HG02571 (cell line): Measurements from ENCODE around the gene MAST3.

Experiments
- ATAC-seq: cut with Tn5 transposase; IDR thresholded peaks from one replicate; pipeline ENCODE4 v1.9.1; 2021; ENCODE audit warnings: mild to moderate bottlenecking, moderate library complexity; ENCODE audit not compliant: unreplicated experiment

The MAST3 gene

DNA sequence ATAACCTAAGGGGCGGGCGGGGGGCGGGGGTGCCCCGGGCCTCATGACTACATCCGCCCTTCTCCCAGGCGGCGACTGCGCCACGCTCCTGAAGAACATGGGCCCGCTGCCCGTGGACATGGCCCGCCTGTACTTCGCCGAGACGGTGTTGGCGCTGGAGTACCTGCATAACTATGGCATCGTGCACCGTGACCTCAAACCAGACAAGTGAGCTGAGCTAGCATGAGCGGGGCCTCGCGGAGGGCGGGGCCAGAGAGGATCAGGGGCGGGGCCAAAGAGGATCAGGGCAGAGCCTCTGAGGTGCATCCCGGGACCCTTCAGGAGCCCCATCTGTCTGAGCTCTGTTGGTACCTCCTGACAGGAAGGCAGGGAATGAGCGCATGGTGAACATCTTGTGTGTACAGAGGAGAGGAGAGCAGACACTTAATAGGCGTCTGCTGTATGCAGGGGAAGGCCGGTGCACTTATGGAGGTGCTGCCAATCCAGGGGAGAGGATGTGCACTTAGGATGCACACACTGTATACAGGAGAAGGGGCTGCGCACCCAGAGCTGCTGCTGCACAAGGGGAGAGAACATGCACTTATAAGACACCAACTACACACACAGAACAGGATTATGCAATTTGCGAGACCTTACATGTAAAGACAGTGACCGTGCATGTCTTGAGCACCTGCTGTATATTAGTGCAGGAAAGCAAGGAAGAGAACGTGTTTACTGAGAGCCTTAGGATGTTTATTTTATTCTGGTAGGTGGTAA lies 34.4 kb downstream of the MAST3 start:
- ATAC-seq = no peak

- ATAC-seq = no peak
Measured at GRCh38 chr19:18135712-18136584, 38.4 kb downstream of the MAST3 start.

DNA sequence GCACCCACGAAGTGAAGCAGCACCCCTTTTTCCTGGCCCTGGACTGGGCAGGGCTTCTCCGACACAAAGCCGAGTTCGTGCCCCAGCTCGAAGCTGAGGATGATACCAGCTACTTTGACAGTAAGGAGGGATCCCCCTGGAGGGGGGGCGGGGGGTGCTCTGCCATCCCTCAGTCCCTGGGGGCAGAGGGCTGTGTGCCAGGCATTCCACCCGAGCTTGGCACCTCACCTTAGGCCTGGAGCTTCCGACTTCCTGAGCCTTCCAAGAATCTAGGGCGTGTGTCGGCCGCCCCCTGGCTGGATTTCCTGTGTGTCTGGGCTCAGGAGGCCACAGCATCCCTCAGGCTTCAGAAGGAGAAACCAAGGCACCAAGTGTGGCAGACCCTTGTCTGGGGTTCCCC lies 39.7 kb downstream of the MAST3 start:
- ATAC-seq = no peak

DNA sequence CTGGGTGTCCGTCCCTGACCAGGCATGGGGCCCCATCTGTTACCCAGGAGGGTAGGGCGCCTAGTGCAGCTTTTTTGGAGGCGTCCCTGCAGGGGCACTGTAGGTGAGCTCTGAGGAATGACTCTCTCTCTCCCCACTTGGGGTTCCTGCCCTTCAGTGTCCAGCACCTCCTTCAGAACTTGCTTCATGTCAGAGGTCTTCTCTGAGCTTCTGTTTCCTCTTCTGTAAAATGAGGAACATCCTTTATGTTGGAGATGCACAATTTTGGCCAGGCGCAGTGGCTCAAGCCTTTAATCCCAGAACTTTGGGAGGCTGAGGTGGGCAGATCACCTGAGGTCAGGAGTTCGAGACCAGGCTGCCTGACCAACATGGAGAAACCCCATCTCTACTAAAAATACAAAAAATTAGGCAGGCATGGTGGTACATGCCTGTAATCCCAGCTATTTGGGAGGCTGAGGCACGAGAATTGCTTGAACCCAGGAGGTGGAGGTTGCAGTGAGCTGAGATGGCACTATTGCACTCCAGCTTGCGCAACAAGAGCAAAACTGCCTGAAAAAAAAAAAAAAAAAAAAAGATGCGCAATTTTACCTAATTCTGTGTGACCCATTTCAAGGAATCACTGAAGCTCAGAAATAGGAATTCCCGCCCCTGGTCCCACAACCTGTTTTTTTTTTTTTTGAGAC lies 40.2 kb downstream of the MAST3 start:
- no peak for ATAC-seq

- ATAC-seq = no peak
Measured at GRCh38 chr19:18140473-18140872, 42.9 kb downstream of the MAST3 start.

- no peak for ATAC-seq
Measured at GRCh38 chr19:18141031-18141430, 43.5 kb downstream of the MAST3 start.

DNA sequence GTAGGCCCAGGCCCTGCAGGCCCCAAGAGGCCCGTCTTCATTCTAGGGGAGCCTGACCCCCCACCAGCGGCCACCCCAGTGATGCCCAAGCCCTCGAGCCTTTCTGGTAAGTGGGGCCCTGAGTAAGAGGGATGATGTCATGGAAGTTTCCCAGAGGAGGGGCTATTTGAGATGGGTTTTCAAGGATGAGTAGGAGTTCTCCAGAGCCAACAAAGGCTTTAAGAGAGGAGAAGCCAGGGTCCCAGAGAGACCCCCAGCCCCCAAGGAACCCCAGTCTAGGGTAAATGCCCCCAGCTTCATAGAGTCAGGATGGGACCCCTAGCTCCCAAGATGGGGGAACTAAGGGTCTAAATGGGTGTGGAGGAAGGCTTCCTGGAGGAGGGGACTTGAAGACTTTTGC lies 46.3 kb downstream of the MAST3 start:
- ATAC-seq = no peak

GRCh38 chr19:18144361-18144760 lies 46.8 kb downstream of the MAST3 start:
- ATAC-seq = no peak

GRCh38 chr19:18144906-18145305 lies 47.3 kb downstream of the MAST3 start:
- no peak for ATAC-seq

GRCh38 chr19:18145391-18145999 lies 47.9 kb downstream of the MAST3 start:
- no peak for ATAC-seq

DNA sequence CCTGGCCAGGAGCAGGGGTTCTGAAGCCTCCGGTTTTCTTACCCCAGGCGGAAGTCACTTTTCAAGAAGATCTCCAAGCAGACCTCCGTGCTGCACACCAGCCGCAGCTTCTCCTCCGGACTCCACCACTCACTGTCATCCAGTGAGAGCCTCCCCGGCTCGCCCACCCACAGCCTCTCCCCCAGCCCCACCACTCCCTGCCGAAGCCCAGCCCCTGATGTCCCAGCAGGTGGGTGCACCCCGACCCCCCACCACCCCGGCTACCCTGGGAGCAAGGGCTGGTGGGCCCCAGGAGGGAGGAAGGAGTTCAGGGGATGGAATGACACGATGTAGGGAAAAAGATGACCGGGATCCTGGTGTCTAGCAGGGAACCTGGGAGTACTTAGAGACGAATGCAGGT lies 49.8 kb downstream of the MAST3 start:
- ATAC-seq = no peak

DNA sequence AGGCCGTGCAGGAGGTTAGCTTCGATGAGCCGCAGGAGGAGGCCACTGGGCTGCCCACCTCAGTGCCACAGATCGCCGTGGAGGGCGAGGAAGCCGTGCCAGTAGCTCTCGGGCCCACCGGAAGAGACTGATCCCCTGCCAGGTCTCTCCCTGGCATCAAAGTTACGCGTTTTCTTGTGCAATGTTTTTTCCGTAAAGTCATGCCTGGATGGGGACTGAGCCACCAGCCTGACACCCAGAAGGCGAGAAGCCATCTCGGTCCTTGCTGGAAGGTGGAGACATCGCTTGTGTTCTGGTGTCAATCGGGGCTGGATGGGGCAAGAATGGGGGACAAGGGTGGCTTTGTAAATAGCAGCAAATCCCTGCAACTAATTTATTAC lies 52.0 kb downstream of the MAST3 start:
- ATAC-seq = no peak

GRCh38 chr19:18150776-18151624 lies 53.4 kb downstream of the MAST3 start:
- ATAC-seq = no peak

DNA sequence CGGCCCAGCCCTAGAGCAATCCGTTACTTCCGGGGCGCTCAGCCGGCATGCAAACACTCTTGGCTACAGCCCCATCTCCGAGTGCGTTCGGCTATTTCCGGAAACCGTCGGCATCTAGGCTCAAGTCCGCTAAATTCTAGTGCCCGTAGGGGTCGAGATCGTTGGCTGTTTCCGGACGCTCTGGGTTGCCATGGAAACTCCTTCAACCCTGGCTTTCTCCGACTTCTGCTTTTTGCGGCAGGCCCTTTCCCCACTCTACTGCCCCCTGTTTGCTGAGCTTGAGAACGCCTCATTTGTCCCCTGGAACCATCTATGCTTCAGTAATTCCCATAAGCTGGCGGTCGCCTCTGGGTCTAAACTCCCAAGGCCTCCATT lies 54.9 kb downstream of the MAST3 start:
- ATAC-seq = peak; percentile 65

DNA sequence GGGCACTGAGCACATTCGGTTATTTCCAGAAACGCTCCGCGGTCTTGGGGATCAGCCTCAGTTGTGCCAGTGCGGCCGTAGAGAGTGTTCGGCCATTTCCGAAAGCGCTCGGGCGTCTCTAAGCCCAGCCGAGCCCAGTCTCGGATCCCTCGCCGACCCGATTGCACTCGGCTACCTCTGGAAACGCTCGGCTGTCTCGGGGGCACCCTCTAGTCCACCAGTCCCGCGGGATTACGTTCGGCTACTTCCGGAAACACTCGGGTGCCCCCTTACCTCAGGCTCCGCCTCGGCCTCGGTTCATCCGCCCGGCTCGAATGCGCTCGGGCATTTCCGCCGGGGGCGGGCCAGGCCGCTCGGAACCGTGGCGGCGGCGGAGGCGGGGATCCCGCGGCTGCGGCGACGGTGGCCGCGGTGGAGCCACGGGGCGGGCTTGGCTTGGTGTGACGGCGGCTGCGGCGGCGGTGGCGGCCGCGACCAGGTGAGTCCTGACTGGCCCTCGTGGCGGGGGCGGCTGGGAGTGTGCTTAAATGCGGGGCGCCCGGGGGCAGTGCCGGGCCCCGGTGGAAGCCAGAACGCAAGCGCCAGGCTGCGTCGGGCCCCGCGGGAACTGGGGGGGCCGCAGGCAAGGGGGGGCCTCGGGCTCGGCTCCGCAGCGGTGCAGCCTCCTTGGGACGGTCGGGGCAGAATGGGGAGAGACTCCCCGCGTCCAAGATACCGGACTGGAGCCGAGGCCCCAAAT lies 55.4 kb downstream of the MAST3 start, which contains the start of gene PIK3R2:
Gene PIK3R2, plus strand, starts transcription at position 347 of the 739 bp plus-strand sequence. CDS start 2,717 bp downstream, outside the sequence.
- ATAC-seq = peak; percentile 61

GRCh38 chr19:18153556-18154134 lies 56.1 kb downstream of the MAST3 start:
- no peak for ATAC-seq

DNA sequence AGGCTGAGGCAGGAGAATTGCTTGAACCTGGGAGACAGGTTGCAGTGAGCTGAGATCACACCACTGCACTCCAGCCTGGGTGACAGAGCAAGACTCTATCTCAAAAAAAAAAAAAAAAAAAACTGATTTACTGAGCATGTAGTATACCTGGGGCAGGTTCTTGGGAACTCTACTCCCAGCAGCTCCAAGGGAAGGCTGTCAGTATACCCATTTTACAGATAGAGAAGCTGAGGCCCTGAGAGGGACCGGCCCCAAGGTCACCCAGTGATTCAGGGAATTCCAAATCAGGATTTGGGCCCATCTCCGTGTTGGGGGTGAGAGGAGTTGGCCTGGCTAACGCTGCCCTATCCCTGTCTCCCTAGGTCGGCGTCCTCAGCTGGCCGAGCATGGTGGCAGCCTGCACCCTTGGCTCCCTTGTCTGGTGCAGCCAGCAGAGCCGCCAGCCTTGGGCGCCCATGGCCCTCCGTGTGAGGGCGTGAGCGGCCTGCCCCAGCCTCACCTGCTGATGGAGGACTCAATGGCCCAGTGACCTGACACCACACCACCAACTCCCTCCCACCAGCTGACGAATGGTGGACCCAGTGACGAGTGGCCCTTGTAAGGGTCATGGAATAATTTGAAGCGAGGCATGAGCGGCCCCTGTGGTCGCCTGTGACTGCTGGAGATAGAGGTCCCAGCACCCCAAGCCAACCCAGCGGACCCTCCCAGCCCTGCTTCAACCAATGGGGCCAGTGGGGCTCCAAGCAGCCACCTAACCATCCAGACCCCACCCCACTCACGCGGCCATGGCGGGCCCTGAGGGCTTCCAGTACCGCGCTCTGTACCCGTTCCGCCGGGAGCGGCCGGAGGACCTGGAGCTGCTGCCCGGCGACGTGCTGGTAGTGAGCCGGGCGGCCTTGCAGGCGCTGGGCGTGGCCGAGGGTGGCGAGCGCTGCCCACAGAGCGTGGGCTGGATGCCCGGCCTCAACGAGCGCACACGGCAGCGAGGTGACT lies 57.8 kb downstream of the MAST3 start:
- ATAC-seq = no peak

DNA sequence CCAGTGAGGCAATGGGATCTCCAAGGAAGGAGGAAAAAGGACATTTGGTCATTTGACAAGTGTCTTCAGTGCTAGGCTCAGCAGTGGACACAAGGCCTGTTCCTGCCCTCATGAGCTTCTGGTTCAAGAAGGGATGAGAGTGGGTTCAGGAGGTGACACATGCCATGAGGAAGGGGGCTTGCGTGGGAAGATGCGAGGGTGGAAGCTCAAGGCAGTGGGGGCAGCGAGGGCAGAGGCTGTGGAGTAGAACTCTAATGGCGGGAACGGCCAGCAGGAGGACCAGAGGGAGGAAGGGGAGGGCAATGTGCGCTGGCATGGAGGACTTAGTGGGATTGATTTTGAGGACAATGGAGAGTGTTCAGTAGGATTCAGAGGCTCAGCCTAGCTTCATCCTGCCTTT lies 58.7 kb downstream of the MAST3 start:
- ATAC-seq = no peak
